HCT116 (cell line): Measurements from ENCODE around the gene CHTOP. TPM values are rescaled to one million over a fixed set of nuclear protein-coding genes. Genes with fewer than 3 reads are reported as not detected.

Experiments
- ATAC-seq: fragments of 200-7000 bp; cut with Tn5 transposase; 2 replicates; pipeline ENCODE4 v1.9.1; 2020; ENCODE audit warnings: mild to moderate bottlenecking, moderate library complexity
- BruUV-seq: library from RNA; stranded (reverse); fragments of 400-500 nt; replicated peaks from 2 replicates; lab custom pipeline; 2021; lab: Mats Ljungman, UMichigan
- CTCF ChIA-PET: fragments of 300-600 bp; sonication (Branson Sonifier 250); formaldehyde crosslinking; loops from one replicate; lab custom pipeline; 2021; ENCODE audit warnings: antibody characterized with exemption; lab: Charles Lee
- POLR2A ChIA-PET: fragments of 300-600, 350-600 bp; sonication (Branson Sonifier 250); formaldehyde crosslinking; loops from one replicate; lab custom pipeline; 2021; ENCODE audit warnings: antibody characterized with exemption; lab: Charles Lee
- RAD21 ChIA-PET, 2 experiments: fragments of 300-600 bp; sonication (Branson Sonifier 250); formaldehyde crosslinking; loops; one replicate each; lab custom pipeline; 2023; ENCODE audit warnings: low total read pairs in 2 of 2; ENCODE audit not compliant: uncharacterized antibody in 2 of 2, unreplicated experiment in 2 of 2, low non-redundant PET in 1 of 2; lab: Charles Lee
- DNase-seq: peaks from one replicate; pipeline ENCODE4 v3.0.0-alpha.2; 2010; ENCODE audit warnings: low read depth, low spot score
- H2AFZ ChIP-seq: fragments of 200-600 bp; shearing (Covaris generic), sonication (generic); 2 replicates; pipeline ENCODE4 v1.6.1; 2017; ENCODE audit warnings: low read depth, mixed run types, mixed read lengths, antibody characterized with exemption, low read length; ENCODE audit not compliant: poor library complexity, severe bottlenecking
- H3K27ac ChIP-seq: 2 replicates; pipeline ENCODE4 v1.5.1; 2012; ENCODE audit warnings: low read depth, low read length
- H3K27me3 ChIP-seq: fragments of 200-600 bp; sonication (generic); 2 replicates; pipeline ENCODE4 v1.6.1; 2016; ENCODE audit warnings: mixed run types, low read length, mixed read lengths; ENCODE audit not compliant: insufficient read depth
- H3K36me3 ChIP-seq, 2 experiments: fragments of 200-500 bp in 1 of 2; fragments of 200-600 bp in 1 of 2; sonication (Bioruptor generic) in 1 of 2; sonication (generic) in 1 of 2; 2 replicates each; pipeline versions ENCODE4 v1.5.1 to v1.6.1; 2014 to 2016; ENCODE audit warnings: low read length in 2 of 2, inconsistent platforms in 1 of 2, mixed read lengths in 1 of 2, mixed run types in 1 of 2; ENCODE audit not compliant: insufficient read depth in 2 of 2, control insufficient read depth in 1 of 2
- H3K4me1 ChIP-seq, 2 experiments: fragments of 200-600 bp in 1 of 2; sonication (generic) in 1 of 2; 2 replicates each; pipeline versions ENCODE4 v1.5.1 to v1.6.1; 2012 to 2017; ENCODE audit warnings: low read length in 2 of 2, inconsistent platforms in 1 of 2, mild to moderate bottlenecking in 1 of 2, mixed read lengths in 1 of 2, mixed run types in 1 of 2, moderate library complexity in 1 of 2; ENCODE audit not compliant: insufficient read depth in 2 of 2, control insufficient read depth in 1 of 2
- H3K4me2 ChIP-seq: fragments of 200-600 bp; sonication (generic); 2 replicates; pipeline ENCODE4 v1.6.1; 2017; ENCODE audit warnings: mixed run types, low read length, mixed read lengths
- H3K4me3 ChIP-seq, 2 experiments: fragments of 200-600 bp in 1 of 2; sonication (generic) in 1 of 2; replicated peaks in 1 of 2; 2 replicates each; pipeline ENCODE4 v1.5.1; 2011 to 2016; ENCODE audit warnings: low read length in 2 of 2, control low read depth in 1 of 2, low read depth in 1 of 2, mild to moderate bottlenecking in 1 of 2, mixed read lengths in 1 of 2, mixed run types in 1 of 2
- H3K79me2 ChIP-seq: fragments of 200-600 bp; sonication (generic); 2 replicates; pipeline ENCODE4 v1.6.1; 2017; ENCODE audit warnings: mild to moderate bottlenecking, mixed run types, low read length, moderate library complexity, mixed read lengths; ENCODE audit not compliant: insufficient read depth
- H3K9ac ChIP-seq: fragments of 200-600 bp; sonication (generic); 2 replicates; pipeline ENCODE4 v1.6.1; 2016; ENCODE audit warnings: low read length, mixed read lengths
- H3K9me2 ChIP-seq: fragments of 200-600 bp; sonication (generic), shearing (Covaris generic); 2 replicates; pipeline ENCODE4 v1.6.1; 2017; ENCODE audit warnings: mixed run types, mild to moderate bottlenecking, moderate library complexity; ENCODE audit not compliant: insufficient read depth
- H3K9me3 ChIP-seq, 2 experiments: fragments of 200-500 bp in 1 of 2; fragments of 200-600 bp in 1 of 2; sonication (Bioruptor generic) in 1 of 2; sonication (generic) in 1 of 2; 2 replicates each; pipeline ENCODE4 v1.6.1; 2014 to 2017; ENCODE audit warnings: low read length in 2 of 2, mixed read lengths in 2 of 2, inconsistent platforms in 1 of 2, low read depth in 1 of 2, mild to moderate bottlenecking in 1 of 2, mixed run types in 1 of 2, moderate library complexity in 1 of 2; ENCODE audit not compliant: control insufficient read depth in 1 of 2, insufficient read depth in 1 of 2
- H4K20me1 ChIP-seq: fragments of 200-600 bp; sonication (generic), shearing (Covaris generic); 2 replicates; pipeline ENCODE4 v1.6.1; 2017; ENCODE audit warnings: mixed run types, mild to moderate bottlenecking, moderate library complexity; ENCODE audit not compliant: insufficient read depth
- CEBPB ChIP-seq: IDR thresholded peaks from 2 replicates; pipeline ENCODE4 v1.6.1; 2012; ENCODE audit warnings: low read depth
- CTCF ChIP-seq, 3 experiments: fragments of 200-600 bp in 1 of 3; sonication (generic) in 1 of 3; IDR thresholded peaks in 2 of 3; conservative IDR thresholded peaks in 1 of 3; 2 replicates each; pipeline ENCODE4 v1.5.1; 2012 to 2017; ENCODE audit warnings: low read depth in 2 of 3, low read length in 2 of 3, antibody characterized with exemption in 1 of 3, borderline replicate concordance in 1 of 3, control low read depth in 1 of 3, mild to moderate bottlenecking in 1 of 3, mixed read lengths in 1 of 3, mixed run types in 1 of 3, moderate library complexity in 1 of 3; ENCODE audit not compliant: insufficient read depth in 1 of 3
- EGR1 ChIP-seq: IDR thresholded peaks from 2 replicates; pipeline ENCODE4 v1.6.1; 2012; ENCODE audit warnings: low read depth
- EZH2 ChIP-seq: fragments of 200-600 bp; sonication (generic); IDR thresholded peaks from 2 replicates; pipeline ENCODE4 v1.6.1; 2017; ENCODE audit warnings: antibody characterized with exemption, mixed run types
- EZH2phosphoT487 ChIP-seq: fragments of 200-600 bp; IDR thresholded peaks from 2 replicates; pipeline ENCODE4 v1.6.1; 2018; ENCODE audit warnings: antibody characterized with exemption, borderline replicate concordance
- JUND ChIP-seq: IDR thresholded peaks from 2 replicates; pipeline ENCODE4 v1.6.1; 2012
- MAX ChIP-seq: IDR thresholded peaks from 2 replicates; pipeline ENCODE4 v1.6.1; 2012
- POLR2A ChIP-seq: IDR thresholded peaks from 2 replicates; pipeline ENCODE4 v1.7.0; 2011; ENCODE audit warnings: borderline replicate concordance; ENCODE audit not compliant: insufficient read depth, insufficient read length; ENCODE audit errors: extremely low read depth
- REST ChIP-seq: IDR thresholded peaks from 2 replicates; pipeline ENCODE4 v1.6.1; 2012; ENCODE audit warnings: low read depth
- SP1 ChIP-seq: IDR thresholded peaks from 2 replicates; pipeline ENCODE4 v1.6.1; 2012; ENCODE audit warnings: low read depth
- SRF ChIP-seq: IDR thresholded peaks from 2 replicates; pipeline ENCODE4 v1.6.1; 2012; ENCODE audit warnings: low read depth
- YY1 ChIP-seq: IDR thresholded peaks from 2 replicates; pipeline ENCODE4 v1.6.1; 2011; ENCODE audit warnings: low read length, low read depth, moderate library complexity, mild to moderate bottlenecking; ENCODE audit not compliant: insufficient replicate concordance; ENCODE audit errors: extremely low read depth
- ZNF274 ChIP-seq: fragments of 200-500 bp; sonication (Bioruptor generic); IDR thresholded peaks from 2 replicates; pipeline ENCODE4 v1.6.1; 2014; ENCODE audit warnings: mild to moderate bottlenecking, low read depth, low read length, inconsistent platforms
- intact Hi-C: fragments of 100-400 bp; cut with micrococcal nuclease; formaldehyde crosslinking; loops from 2 replicates; pipeline ENCODE4 v1.10.0; 2022
- microRNA-seq: library from miRNA; unstranded; fragments of <30 nt; microRNA quantifications from one replicate; pipeline ENCODE4, GENCODE V29; 2016; ENCODE audit warnings: borderline number of aligned reads
- total RNA-seq: library from RNA; stranded (reverse); gene quantifications from one replicate; pipeline ENCODE4 v1.2.1, GENCODE V29; 2021; ENCODE audit not compliant: unreplicated experiment

CHTOP gene
- total RNA-seq, 1 experiment from 2014 or later: 110 TPM

- H4K20me1 ChIP-seq: no peaks in the 10 kb centered on the region
- RAD21 ChIA-PET: no interaction called here
- intact Hi-C loops: no loop called here
Observed at GRCh38 chr1:153693466-153693865, 59.6 kb downstream of the CHTOP start.

More at GRCh38 chr1:153693466-153693865, 59.6 kb downstream of the CHTOP start:
- Histone ChIP-seq H3K4me3 (no peak overlapping the region), H3K9me3 (no peaks in the 10 kb centered on the region), H3K27ac (no peak overlapping the region), H3K79me2 (no peaks in the 10 kb centered on the region), H3K36me3 (no peaks in the 10 kb centered on the region), H3K4me1 (peaks cover 2 to 17% of the 10 kb centered on the region in 2 experiments; a peak in 2 of 4 replicates), H3K9me2 (no peaks in the 10 kb centered on the region), H3K27me3 (no peaks in the 10 kb centered on the region), H3K4me2 (no peak overlapping the region), H3K9ac (no peak overlapping the region), H2AFZ (no peak overlapping the region)
- TF ChIP-seq POLR2A (no peak), EZH2 (no peak), JUND (no peak), MAX (no peak), CTCF (IDR thresholded peaks at IDR 0.05 in 2 of 3, conservative IDR thresholded peaks at IDR 0.05 in 1 of 3; ENCODE audit: borderline replicate concordance in 1 of 3, insufficient read depth in 1 of 3, low read depth in 2 of 3, low read length in 2 of 3) (no peak), ZNF274 (no peak), CEBPB (no peak), REST (no peak), EZH2phosphoT487 (no peak), SP1 (no peak), EGR1 (no peak), YY1 (no peak), SRF (no peak)
- CTCF ChIA-PET: interaction anchor here (0.6 kb wide), 1 partner anchor 221 kb away, joined by 3 read pairs; no protein-coding TSS in a partner anchor
- no peak for DNase-seq
- POLR2A ChIA-PET: no interaction called here
- no peak for ATAC-seq
- no TSS peak for BruUV-seq

Small RNA genes within 50 kb of the gene (microRNA-seq; reads per million reads assigned to microRNA genes)
- gene MIR8083: not detected

Other genes starting within 250 kb of the CHTOP start
- gene S100A8, start 243.0 kb upstream of the CHTOP start, total RNA-seq: 1.4 TPM
- not detected for gene S100A7A, start 217.5 kb upstream of the CHTOP start, total RNA-seq
- not detected for gene S100A7, start 173.4 kb upstream of the CHTOP start, total RNA-seq
- gene S100A6, start 98.1 kb upstream of the CHTOP start, total RNA-seq: 1,633 TPM
- gene S100A5, start 93.1 kb upstream of the CHTOP start, total RNA-seq: 6.0 TPM
- 384 TPM for gene S100A4, start 88.3 kb upstream of the CHTOP start, total RNA-seq
- 4.2 TPM for gene S100A3, start 84.8 kb upstream of the CHTOP start, total RNA-seq
- gene S100A2, start 68.2 kb upstream of the CHTOP start, total RNA-seq: 24.8 TPM
- 196 TPM for gene S100A16, start 20.9 kb upstream of the CHTOP start, total RNA-seq
- 252 TPM for gene S100A14, start 17.7 kb upstream of the CHTOP start, total RNA-seq
- 143 TPM for gene S100A13, start 6.6 kb upstream of the CHTOP start, total RNA-seq
- gene S100A1, start 5.6 kb upstream of the CHTOP start, total RNA-seq: 0.30 TPM
- gene SNAPIN, start 24.6 kb downstream of the CHTOP start, total RNA-seq: 39.1 TPM
- gene ILF2, start 36.9 kb downstream of the CHTOP start, total RNA-seq: 335 TPM
- gene NPR1, start 44.6 kb downstream of the CHTOP start, total RNA-seq: 0.07 TPM
- gene INTS3, start 94.0 kb downstream of the CHTOP start, total RNA-seq: 47.6 TPM
- gene SLC27A3, start 141.3 kb downstream of the CHTOP start, total RNA-seq: 14.3 TPM